Brain microvascular endothelial cell (primary cell): ENCODE measurements around the gene MAP1B.

Source experiments
- DNase-seq: peaks from one replicate; pipeline ENCODE4 v3.0.0-alpha.2; 2020
- H3K27ac ChIP-seq: fragments of 250-450 bp; sonication (Bioruptor Pico); 2 replicates; pipeline ENCODE4 v1.5.1; 2020; ENCODE audit warnings: mild to moderate bottlenecking, moderate library complexity
- H3K27me3 ChIP-seq: fragments of 250-450 bp; sonication (Bioruptor Pico); replicated peaks from 2 replicates; pipeline ENCODE4 v1.5.1; 2020; ENCODE audit warnings: mild to moderate bottlenecking
- H3K36me3 ChIP-seq: fragments of 250-450 bp; sonication (Bioruptor Pico); replicated peaks from 2 replicates; pipeline ENCODE4 v1.5.1; 2020; ENCODE audit warnings: mild to moderate bottlenecking
- H3K4me3 ChIP-seq: 2 replicates; pipeline ENCODE4 v1.5.1; 2011; ENCODE audit warnings: low read depth, mild to moderate bottlenecking, control low read depth, low read length, moderate library complexity
- in situ Hi-C: cut with HindIII; loops from 2 replicates; pipeline ENCODE4 v1.10.0; 2017; ENCODE audit warnings: low sequenced_read_pairs, low pct_ligation_motif_present
- TF ChIP-seq, protein P1 (sequence below): IDR thresholded peaks from 2 replicates; pipeline ENCODE4 v1.5.1; 2011; ENCODE audit warnings: low read depth, mild to moderate bottlenecking, moderate library complexity, low read length, control low read depth, inconsistent platforms; ENCODE audit errors: missing control alignments

Gene MAP1B

DNA sequence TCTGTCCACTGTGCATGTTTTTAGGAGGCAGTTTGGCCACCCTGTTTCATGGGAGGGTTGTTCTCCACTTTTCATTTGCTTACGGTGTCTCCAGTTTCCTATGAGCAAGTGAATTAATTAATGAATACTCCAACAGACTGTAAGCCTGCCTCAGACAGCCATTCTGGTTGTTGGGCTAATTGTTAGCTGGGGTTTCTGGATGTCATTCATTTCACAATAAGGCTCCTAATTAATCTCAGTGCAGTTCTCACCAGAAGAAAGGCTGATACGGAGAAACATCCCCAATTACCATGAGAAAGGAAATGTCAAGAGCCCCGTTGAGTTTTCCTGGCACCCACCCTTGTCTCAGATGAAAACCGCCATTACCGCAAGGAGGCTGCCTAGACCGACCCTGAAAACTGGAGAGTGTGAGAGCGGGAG is 75.8 kb downstream of the MAP1B start:
- in situ Hi-C loops: no loop called here
- H3K27ac ChIP-seq: no peak overlapping the region
- no peak for DNase-seq
- no peak overlapping the region for H3K4me3 ChIP-seq
- no peaks in the 10 kb centered on the region for H3K27me3 ChIP-seq
- peaks cover 48% of the 10 kb centered on the region for H3K36me3 ChIP-seq
- TF ChIP-seq, protein P1, sequence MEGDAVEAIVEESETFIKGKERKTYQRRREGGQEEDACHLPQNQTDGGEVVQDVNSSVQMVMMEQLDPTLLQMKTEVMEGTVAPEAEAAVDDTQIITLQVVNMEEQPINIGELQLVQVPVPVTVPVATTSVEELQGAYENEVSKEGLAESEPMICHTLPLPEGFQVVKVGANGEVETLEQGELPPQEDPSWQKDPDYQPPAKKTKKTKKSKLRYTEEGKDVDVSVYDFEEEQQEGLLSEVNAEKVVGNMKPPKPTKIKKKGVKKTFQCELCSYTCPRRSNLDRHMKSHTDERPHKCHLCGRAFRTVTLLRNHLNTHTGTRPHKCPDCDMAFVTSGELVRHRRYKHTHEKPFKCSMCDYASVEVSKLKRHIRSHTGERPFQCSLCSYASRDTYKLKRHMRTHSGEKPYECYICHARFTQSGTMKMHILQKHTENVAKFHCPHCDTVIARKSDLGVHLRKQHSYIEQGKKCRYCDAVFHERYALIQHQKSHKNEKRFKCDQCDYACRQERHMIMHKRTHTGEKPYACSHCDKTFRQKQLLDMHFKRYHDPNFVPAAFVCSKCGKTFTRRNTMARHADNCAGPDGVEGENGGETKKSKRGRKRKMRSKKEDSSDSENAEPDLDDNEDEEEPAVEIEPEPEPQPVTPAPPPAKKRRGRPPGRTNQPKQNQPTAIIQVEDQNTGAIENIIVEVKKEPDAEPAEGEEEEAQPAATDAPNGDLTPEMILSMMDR: no peak

DNA sequence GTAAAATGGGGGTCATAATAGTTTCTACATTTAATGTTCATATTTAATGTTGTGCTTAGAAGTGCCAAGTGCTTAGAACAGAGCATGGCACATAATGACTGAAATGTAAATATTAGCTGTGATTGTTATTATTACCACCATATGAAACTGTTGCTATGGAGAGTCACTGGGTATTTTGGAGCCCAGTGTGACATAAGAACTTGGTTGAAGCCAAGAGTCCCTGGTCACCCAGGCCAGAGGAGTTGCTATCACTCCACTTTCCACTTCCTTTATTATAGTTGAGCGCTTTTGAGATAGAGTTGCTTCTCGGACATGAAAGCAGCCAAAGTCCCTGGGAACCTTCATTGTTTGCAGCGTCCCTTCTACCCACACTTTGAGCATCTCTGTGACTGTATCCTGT is 77.1 kb downstream of the MAP1B start:
- peaks cover 58% of the 10 kb centered on the region for H3K36me3 ChIP-seq
- TF ChIP-seq, protein P1: no peak
- no peak overlapping the region for H3K4me3 ChIP-seq

DNA sequence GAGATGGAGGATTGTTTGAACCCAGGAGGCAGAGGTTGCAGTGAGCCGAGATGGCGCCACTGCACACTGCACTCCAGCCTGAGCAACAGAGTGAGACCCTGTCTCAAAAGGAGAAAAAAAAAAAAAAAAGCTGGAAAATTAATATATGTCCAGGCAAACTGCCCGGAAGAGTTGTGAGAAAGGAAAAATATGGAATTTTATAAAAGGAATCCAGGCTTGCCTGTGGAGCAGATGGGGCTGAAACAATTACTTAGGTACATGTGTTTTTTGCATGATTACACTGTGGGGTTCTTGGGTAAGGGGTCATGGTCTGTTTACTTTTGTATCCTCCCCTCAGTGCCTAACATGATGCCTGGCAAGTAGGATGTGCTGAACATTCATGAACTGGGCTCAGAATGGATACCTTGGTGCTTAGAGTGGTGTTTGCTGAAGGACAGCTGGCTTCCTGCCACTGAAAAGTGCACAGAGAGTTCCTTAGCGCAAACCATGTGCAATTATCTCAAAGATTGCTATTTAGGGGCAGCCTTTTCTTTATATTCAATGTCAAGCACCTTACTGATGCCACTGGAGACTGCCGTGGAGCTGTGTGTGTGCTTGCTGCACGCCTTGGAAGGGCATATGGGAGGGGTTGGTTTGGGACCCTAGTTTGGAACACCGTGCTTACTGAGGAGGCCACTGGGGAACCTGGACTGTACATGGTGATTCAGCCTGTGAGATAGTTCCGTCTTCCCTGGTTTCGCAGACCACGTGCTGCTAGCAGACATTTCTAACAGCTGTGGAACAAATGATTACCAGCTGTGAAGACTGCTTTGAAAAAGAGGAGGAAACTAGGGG is 78.4 kb downstream of the MAP1B start:
- in situ Hi-C loops: no loop called here
- DNase-seq: no peak
- TF ChIP-seq, protein P1: no peak
- no peaks in the 10 kb centered on the region for H3K27me3 ChIP-seq
- peaks cover 64% of the 10 kb centered on the region for H3K36me3 ChIP-seq
- no peak overlapping the region for H3K4me3 ChIP-seq
- no peak overlapping the region for H3K27ac ChIP-seq

More for the DNA sequence above, 77.1 kb downstream of the MAP1B start:
- no peak for DNase-seq
- in situ Hi-C loops: no loop called here
- H3K27ac ChIP-seq: no peak overlapping the region
- H3K27me3 ChIP-seq: no peaks in the 10 kb centered on the region

DNA sequence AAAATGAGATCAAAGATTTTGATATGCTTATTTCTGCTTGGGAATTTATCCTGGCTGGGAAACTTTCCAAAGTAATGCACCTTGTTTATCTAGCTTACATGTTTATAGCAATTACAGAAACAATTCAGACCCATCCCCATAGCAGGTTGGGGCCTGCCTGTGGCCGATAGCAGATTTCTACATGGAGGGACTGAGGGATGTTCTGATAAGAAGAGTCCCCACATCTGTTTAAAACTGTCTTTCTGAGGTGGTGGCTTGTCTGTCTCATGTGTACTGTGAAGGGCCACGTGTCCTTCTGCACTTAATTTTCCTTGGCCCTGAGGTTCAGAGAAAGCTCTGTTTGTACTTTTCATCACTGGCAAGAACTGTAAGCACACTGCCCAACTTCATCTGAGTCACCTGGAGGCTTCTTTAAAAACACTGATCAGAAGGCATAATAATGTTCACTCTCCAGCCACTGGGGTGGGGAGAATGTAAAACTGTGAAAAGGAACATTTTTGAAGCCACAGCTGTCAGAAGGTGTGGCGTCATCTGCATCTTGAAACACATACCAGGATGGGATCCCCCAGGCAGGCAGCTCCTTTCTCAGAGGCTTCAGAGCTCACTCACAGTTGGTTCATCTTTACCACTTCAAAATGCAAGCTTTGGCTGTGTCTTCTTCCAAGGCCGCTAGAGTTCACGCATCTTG is 80.3 kb downstream of the MAP1B start:
- TF ChIP-seq, protein P1: no peak
- Histone ChIP-seq H3K27me3 (no peaks in the 10 kb centered on the region), H3K27ac (no peak overlapping the region), H3K36me3 (peaks cover 71% of the 10 kb centered on the region), H3K4me3 (no peak overlapping the region)
- DNase-seq: no peak
- in situ Hi-C loops: no loop called here

DNA sequence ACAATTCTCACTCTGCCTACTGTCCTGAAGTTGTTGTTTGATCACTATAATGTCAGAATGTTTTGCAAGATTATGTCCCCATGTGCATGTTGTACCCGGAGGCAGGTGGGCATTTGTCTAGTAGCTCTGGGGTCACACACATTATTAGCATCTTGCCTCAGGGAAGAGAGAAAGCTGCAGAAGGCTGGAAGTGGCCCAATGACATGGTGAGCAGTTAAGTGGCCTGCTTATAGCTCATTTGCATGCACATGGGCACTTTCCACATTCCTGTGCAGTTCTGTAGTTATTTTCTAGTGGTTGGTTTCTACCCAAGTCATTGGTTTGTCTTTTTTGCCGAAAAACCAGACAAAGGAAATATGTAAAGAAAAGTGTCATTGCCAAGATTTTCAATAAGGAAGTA is 80.9 kb downstream of the MAP1B start:
- Histone ChIP-seq H3K27me3 (no peaks in the 10 kb centered on the region), H3K36me3 (peaks cover 68% of the 10 kb centered on the region), H3K27ac (no peak overlapping the region), H3K4me3 (no peak overlapping the region)
- no peak for DNase-seq
- TF ChIP-seq, protein P1: no peak
- in situ Hi-C loops: no loop called here
